Upper lobe of left lung (tissue), 6 donors: ENCODE results near the gene THRA. TPM values are rescaled to one million over a fixed set of nuclear protein-coding genes. Genes with fewer than 3 reads are reported as not detected.

Source experiments
- ATAC-seq, 2 donors: fragments of 200-7000 bp; cut with Tn5 transposase; one replicate each; pipeline ENCODE4 v1.9.1; 2022; ENCODE audit warnings: mild to moderate bottlenecking in 2 of 2, moderate library complexity in 2 of 2; ENCODE audit not compliant: low FRiP score in 2 of 2
- DNase-seq, 2 donors: peaks; one replicate each; pipeline ENCODE4 v3.0.0-alpha.2; 2019 to 2020
- H3K27ac ChIP-seq, 4 donors: fragments of 200-600 bp; sonication (generic); one replicate each; pipeline ENCODE4 v1.5.1; 2016 to 2019
- H3K27me3 ChIP-seq, 4 donors: fragments of 200-600 bp; sonication (generic); one replicate each; pipeline ENCODE4 v1.5.1; 2017 to 2019
- H3K36me3 ChIP-seq, 4 donors: fragments of 200-600 bp; sonication (generic); one replicate each; pipeline ENCODE4 v1.5.1; 2016 to 2019
- H3K4me1 ChIP-seq, 4 donors: fragments of 200-600 bp; sonication (generic); one replicate each; pipeline ENCODE4 v1.5.1; 2018 to 2019
- H3K4me3 ChIP-seq, 4 donors: fragments of 200-600 bp; sonication (generic); one replicate each; pipeline ENCODE4 v1.5.1; 2017 to 2019; ENCODE audit warnings: mild to moderate bottlenecking in 2 of 4, moderate library complexity in 1 of 4
- H3K9me3 ChIP-seq, 4 donors: fragments of 200-600 bp; sonication (generic); one replicate each; pipeline ENCODE4 v1.5.1; 2018 to 2019
- EP300 ChIP-seq, 4 donors: sonication (generic); formaldehyde crosslinking; IDR thresholded peaks; one replicate each; pipeline ENCODE4 v1.5.1; 2017; ENCODE audit warnings: antibody characterized with exemption in 4 of 4, control low read depth in 2 of 4
- POLR2A ChIP-seq, 4 donors: fragments of 450-650 bp; IDR thresholded peaks; one replicate each; pipeline ENCODE4 v1.5.1; 2016 to 2017; ENCODE audit warnings: antibody characterized with exemption in 4 of 4, mild to moderate bottlenecking in 2 of 4
- POLR2AphosphoS5 ChIP-seq, 2 donors: sonication (generic); formaldehyde crosslinking; IDR thresholded peaks; one replicate each; pipeline ENCODE4 v1.5.1; 2017; ENCODE audit warnings: antibody characterized with exemption in 2 of 2
- WGBS, 2 donors: methylation state at CpG; one replicate each; pipeline ENCODE4 v1.1.5; 2017 to 2018; 5-methylcytosine and 5-hydroxymethylcytosine counted together
- total RNA-seq, 6 donors: library from RNA; depleted of rRNA in 4 of 6; stranded (reverse); fragments of >200 nt in 4 of 6; gene quantifications; one replicate each; pipeline versions ENCODE4 v1.1.0 to v1.2.1, GENCODE V29; 2016 to 2021
- TF ChIP-seq, protein P1 (sequence below), 6 experiments: fragments of 450-650 bp in 4 of 6; fragments of 200-600 bp in 2 of 6; sonication (generic) in 2 of 6; IDR thresholded peaks; one replicate each; pipeline ENCODE4 v1.5.1; 2016 to 2019; ENCODE audit warnings: antibody characterized with exemption in 6 of 6
- donor health status: DM: no; HTN: no; CAD: no; lungs with moderate emphysema.
- donor health status: DM: no; HTN: yes; CAD: no; lungs with severe emphysema.

The THRA gene
- total RNA-seq, 6 donors from 2014 or later, result 31.0 to 55.3 (median 49.9) TPM

DNA sequence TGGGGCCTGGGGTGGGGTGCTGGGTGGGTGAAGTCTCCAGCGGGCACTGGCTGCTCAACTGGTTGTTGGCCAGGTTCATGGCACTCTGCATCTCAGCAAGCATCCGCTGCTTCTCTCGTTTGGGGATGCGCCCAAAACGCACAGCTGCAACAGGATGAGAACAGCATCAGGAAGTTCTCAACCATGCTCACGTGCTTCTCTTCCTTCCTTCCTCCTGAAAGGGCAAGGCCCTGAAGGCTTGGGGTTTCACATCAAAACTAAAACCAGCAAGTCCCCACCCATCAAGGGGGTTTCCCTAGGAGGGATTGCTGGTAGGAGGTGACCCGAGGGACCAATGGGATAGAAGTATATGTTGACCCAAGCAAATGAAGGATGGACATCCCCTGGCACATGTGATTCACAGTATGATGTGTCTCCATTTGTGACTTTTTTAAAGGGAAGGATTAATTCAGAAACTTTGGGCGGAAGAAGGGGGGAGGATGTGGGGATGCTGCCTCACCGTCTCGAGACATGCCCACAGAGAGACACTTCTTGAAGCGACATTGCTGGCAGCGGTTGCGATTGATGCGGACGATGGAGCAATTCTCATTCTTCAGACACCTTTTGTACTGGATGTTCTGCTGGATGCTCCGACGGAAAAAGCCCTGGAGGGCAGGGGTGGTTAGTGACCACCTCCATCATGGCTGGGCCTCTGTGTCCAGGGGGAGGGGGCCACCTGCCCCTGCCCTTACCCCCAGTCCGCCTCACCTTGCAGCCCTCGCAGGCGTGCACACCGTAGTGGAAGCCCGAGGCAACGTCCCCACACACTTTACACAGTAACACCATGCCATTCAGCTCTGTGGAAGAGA, 33.4 kb downstream of the THRA start:
- peak overlapping the region; percentile 87 to 99 (median 94) for H3K27ac ChIP-seq
- H3K36me3 ChIP-seq, result peaks cover 9 to 64% (median 49%) of the 10 kb centered on the region in 4 donors
- WGBS, 2 donors, result 44 to 54% methylated on average over 16 to 23 of the region's 23 CpGs
- H3K4me1 ChIP-seq, result peaks cover 50 to 80% (median 65%) of the 10 kb centered on the region in 4 donors
- H3K9me3 ChIP-seq, result no peaks in the 10 kb centered on the region
- peak overlapping the region in 1 of 4 donors; percentile 13 for H3K4me3 ChIP-seq
- ATAC-seq (no peak), DNase-seq (peak in 1 of 2 donors; percentile 80)
- TF ChIP-seq, protein P1, sequence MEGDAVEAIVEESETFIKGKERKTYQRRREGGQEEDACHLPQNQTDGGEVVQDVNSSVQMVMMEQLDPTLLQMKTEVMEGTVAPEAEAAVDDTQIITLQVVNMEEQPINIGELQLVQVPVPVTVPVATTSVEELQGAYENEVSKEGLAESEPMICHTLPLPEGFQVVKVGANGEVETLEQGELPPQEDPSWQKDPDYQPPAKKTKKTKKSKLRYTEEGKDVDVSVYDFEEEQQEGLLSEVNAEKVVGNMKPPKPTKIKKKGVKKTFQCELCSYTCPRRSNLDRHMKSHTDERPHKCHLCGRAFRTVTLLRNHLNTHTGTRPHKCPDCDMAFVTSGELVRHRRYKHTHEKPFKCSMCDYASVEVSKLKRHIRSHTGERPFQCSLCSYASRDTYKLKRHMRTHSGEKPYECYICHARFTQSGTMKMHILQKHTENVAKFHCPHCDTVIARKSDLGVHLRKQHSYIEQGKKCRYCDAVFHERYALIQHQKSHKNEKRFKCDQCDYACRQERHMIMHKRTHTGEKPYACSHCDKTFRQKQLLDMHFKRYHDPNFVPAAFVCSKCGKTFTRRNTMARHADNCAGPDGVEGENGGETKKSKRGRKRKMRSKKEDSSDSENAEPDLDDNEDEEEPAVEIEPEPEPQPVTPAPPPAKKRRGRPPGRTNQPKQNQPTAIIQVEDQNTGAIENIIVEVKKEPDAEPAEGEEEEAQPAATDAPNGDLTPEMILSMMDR (IDR thresholded peaks at IDR 0.05), result no peak
- TF ChIP-seq EP300 (IDR thresholded peaks at IDR 0.05), result peak in 2 of 4 donors; percentile 66 to 93
- peak; percentile 88 to 89 for TF ChIP-seq POLR2AphosphoS5 (IDR thresholded peaks at IDR 0.05)
- TF ChIP-seq POLR2A (IDR thresholded peaks at IDR 0.05), result peak in 1 of 4 donors; percentile 17
- H3K27me3 ChIP-seq, result no peaks in the 10 kb centered on the region

GRCh38 chr17:40097087-40097486, 34.3 kb downstream of the THRA start:
- peak overlapping the region; percentile 87 to 99 (median 94) for H3K27ac ChIP-seq
- no peaks in the 10 kb centered on the region for H3K9me3 ChIP-seq
- TF ChIP-seq POLR2A (IDR thresholded peaks at IDR 0.05) (no peak), POLR2AphosphoS5 (IDR thresholded peaks at IDR 0.05) (no peak), EP300 (IDR thresholded peaks at IDR 0.05) (no peak)
- TF ChIP-seq, protein P1 (IDR thresholded peaks at IDR 0.05), result no peak
- WGBS, 2 donors, result 76 to 86% methylated on average over 10 of the region's 10 CpGs
- DNase-seq (no peak), ATAC-seq (no peak)
- H3K36me3 ChIP-seq, result peaks cover 9 to 55% (median 44%) of the 10 kb centered on the region in 4 donors
- H3K4me3 ChIP-seq, result peak overlapping the region in 1 of 4 donors; percentile 60
- H3K4me1 ChIP-seq, result peaks cover 59 to 80% (median 67%) of the 10 kb centered on the region in 4 donors
- H3K27me3 ChIP-seq, result no peaks in the 10 kb centered on the region

- 31 to 38% methylated on average over 9 of the region's 9 CpGs for WGBS, 2 donors
- DNase-seq (peak in 1 of 2 donors; percentile 95), ATAC-seq (peak in 1 of 2 donors; percentile 20)
- no peaks in the 10 kb centered on the region for H3K9me3 ChIP-seq
- peak overlapping the region; percentile 87 to 99 (median 94) for H3K27ac ChIP-seq
- peak overlapping the region in 3 of 4 donors; percentile 60 to 74 (median 71) for H3K4me3 ChIP-seq
- peak in 2 of 4 donors; percentile 43 to 95 for TF ChIP-seq EP300 (IDR thresholded peaks at IDR 0.05)
- TF ChIP-seq POLR2AphosphoS5 (IDR thresholded peaks at IDR 0.05), result peak; percentile 59 to 92
- TF ChIP-seq, protein P1 (IDR thresholded peaks at IDR 0.05), result no peak
- peak in 2 of 4 donors; percentile 22 to 27 for TF ChIP-seq POLR2A (IDR thresholded peaks at IDR 0.05)
- peaks cover 66 to 90% (median 73%) of the 10 kb centered on the region in 4 donors for H3K4me1 ChIP-seq
- no peaks in the 10 kb centered on the region for H3K27me3 ChIP-seq
- peaks cover 9 to 44% (median 38%) of the 10 kb centered on the region in 4 donors for H3K36me3 ChIP-seq
Observed at GRCh38 chr17:40097931-40098845, 35.4 kb downstream of the THRA start.

- DNase-seq, result peak; percentile 100
- ATAC-seq, result peak; percentile 90 to 92
- 0 to 1% methylated on average over 24 to 47 of the region's 52 CpGs for WGBS, 2 donors
Observed at GRCh38 chr17:40098846-40099618, 36.3 kb downstream of the THRA start.

More at GRCh38 chr17:40098846-40099618, 36.3 kb downstream of the THRA start:
- Histone ChIP-seq H3K4me1 (peaks cover 71 to 98% (median 81%) of the 10 kb centered on the region in 4 donors), H3K27me3 (no peaks in the 10 kb centered on the region), H3K4me3 (peak overlapping the region; percentile 55 to 74 (median 66)), H3K9me3 (no peaks in the 10 kb centered on the region), H3K36me3 (peaks cover 4 to 36% (median 29%) of the 10 kb centered on the region in 4 donors), H3K27ac (peak overlapping the region; percentile 87 to 99 (median 94))
- TF ChIP-seq POLR2A (IDR thresholded peaks at IDR 0.05) (peak in 3 of 4 donors; percentile 92 to 96 (median 93)), POLR2AphosphoS5 (IDR thresholded peaks at IDR 0.05) (peak; percentile 94 to 95), EP300 (IDR thresholded peaks at IDR 0.05) (peak in 3 of 4 donors; percentile 6 to 99 (median 94))
- TF ChIP-seq, protein P1 (IDR thresholded peaks at IDR 0.05), result peak in 3 of 6 experiments; percentile 6 to 12 (median 12)
